CD14-positive monocyte (primary cell): ENCODE results near the gene SMIM38. TPM values are rescaled to one million over a fixed set of nuclear protein-coding genes. Genes with fewer than 3 reads are reported as not detected.

Experiments used
- DNase-seq, 3 donors: peaks; one replicate each; pipeline ENCODE4 v3.0.0-alpha.2; 2011 to 2022
- H2AFZ ChIP-seq: 2 replicates; pipeline ENCODE4 v1.6.0; 2012; ENCODE audit warnings: mild to moderate bottlenecking, low read depth, low read length, inconsistent platforms; ENCODE audit not compliant: insufficient read depth, poor library complexity, severe bottlenecking
- H3K27ac ChIP-seq, 2 donors: 1 replicate in 1 of 2; 2 replicates in 1 of 2; pipeline ENCODE4 v1.5.1; 2012 to 2013; ENCODE audit warnings: low read length in 2 of 2, control low read depth in 1 of 2, inconsistent platforms in 1 of 2, low read depth in 1 of 2, mild to moderate bottlenecking in 1 of 2
- H3K27me3 ChIP-seq, 2 donors: one replicate each; pipeline versions ENCODE4 v1.6.0 to v1.6.1; 2011 to 2013; ENCODE audit warnings: low read length in 2 of 2; ENCODE audit not compliant: control insufficient read depth in 2 of 2, insufficient read depth in 2 of 2
- H3K36me3 ChIP-seq, 2 donors: replicated peaks in 1 of 2; 1 replicate in 1 of 2; 2 replicates in 1 of 2; pipeline versions ENCODE4 v1.5.1 to v1.6.1; 2012 to 2013; ENCODE audit warnings: low read length in 2 of 2, control low read depth in 1 of 2, inconsistent platforms in 1 of 2, mild to moderate bottlenecking in 1 of 2; ENCODE audit not compliant: insufficient read depth in 2 of 2, control insufficient read depth in 1 of 2
- H3K4me1 ChIP-seq, 2 donors: 1 replicate in 1 of 2; 2 replicates in 1 of 2; pipeline versions ENCODE4 v1.5.1 to v1.6.1; 2012 to 2013; ENCODE audit warnings: low read length in 2 of 2, control low read depth in 1 of 2, inconsistent platforms in 1 of 2, mild to moderate bottlenecking in 1 of 2, moderate library complexity in 1 of 2; ENCODE audit not compliant: insufficient read depth in 2 of 2, control insufficient read depth in 1 of 2
- H3K4me2 ChIP-seq: replicated peaks from 2 replicates; pipeline ENCODE3; 2012; ENCODE audit warnings: low read length, moderate library complexity, mild to moderate bottlenecking; ENCODE audit not compliant: poor library complexity, severe bottlenecking; ENCODE audit errors: extremely low read depth
- H3K4me3 ChIP-seq, 3 experiments: fragments of 200-600 bp in 1 of 3; sonication (generic) in 1 of 3; replicated peaks in 1 of 3; 1 replicate in 2 of 3; 2 replicates in 1 of 3; pipeline ENCODE4 v1.5.1; 2011 to 2013; ENCODE audit warnings: low read length in 3 of 3, mild to moderate bottlenecking in 3 of 3, control low read depth in 2 of 3, low read depth in 2 of 3, inconsistent platforms in 1 of 3, moderate library complexity in 1 of 3
- H3K79me2 ChIP-seq: 2 replicates; pipeline ENCODE4 v1.6.0; 2012; ENCODE audit warnings: mild to moderate bottlenecking, control low read depth, inconsistent platforms, low read length, moderate library complexity; ENCODE audit not compliant: insufficient read depth
- H3K9ac ChIP-seq: 2 replicates; pipeline ENCODE4 v1.6.0; 2017; ENCODE audit warnings: low read length, mild to moderate bottlenecking; ENCODE audit not compliant: insufficient read depth, poor library complexity, severe bottlenecking
- H3K9me3 ChIP-seq, 2 donors: replicated peaks in 1 of 2; 1 replicate in 1 of 2; 2 replicates in 1 of 2; pipeline versions ENCODE4 v1.5.1 to v1.6.1; 2012 to 2013; ENCODE audit warnings: low read length in 2 of 2, control low read depth in 1 of 2; ENCODE audit not compliant: control insufficient read depth in 1 of 2, insufficient read depth in 1 of 2
- H4K20me1 ChIP-seq: 2 replicates; pipeline ENCODE4 v1.6.0; 2012; ENCODE audit warnings: mild to moderate bottlenecking, low read length, control low read depth, moderate library complexity; ENCODE audit not compliant: insufficient read depth
- H3K27ac Mint-ChIP-seq, 7 donors: one replicate each; pipeline ENCODE4 v1.8.0; 2020; ENCODE audit warnings: mild to moderate bottlenecking in 7 of 7, mixed read lengths in 7 of 7, moderate library complexity in 6 of 7, inconsistent platforms in 2 of 7
- H3K27me3 Mint-ChIP-seq, 3 donors: one replicate each; pipeline ENCODE4 v1.8.0; 2021 to 2022; ENCODE audit warnings: low read depth in 3 of 3, mild to moderate bottlenecking in 3 of 3, mixed read lengths in 3 of 3, moderate library complexity in 3 of 3, inconsistent platforms in 1 of 3
- H3K36me3 Mint-ChIP-seq, 2 donors: one replicate each; pipeline ENCODE4 v1.8.0; 2020; ENCODE audit warnings: mixed read lengths in 2 of 2, inconsistent platforms in 1 of 2, mild to moderate bottlenecking in 1 of 2
- H3K4me1 Mint-ChIP-seq: one replicate; pipeline ENCODE4 v1.8.0; 2020; ENCODE audit warnings: mild to moderate bottlenecking, mixed read lengths
- H3K4me3 Mint-ChIP-seq, 2 donors: one replicate each; pipeline ENCODE4 v1.8.0; 2020; ENCODE audit warnings: mild to moderate bottlenecking in 2 of 2, mixed read lengths in 2 of 2, moderate library complexity in 1 of 2
- H3K9me3 Mint-ChIP-seq, 7 donors: one replicate each; pipeline ENCODE4 v1.8.0; 2020 to 2022; ENCODE audit warnings: mixed read lengths in 7 of 7, mild to moderate bottlenecking in 6 of 7, moderate library complexity in 6 of 7, inconsistent platforms in 2 of 7
- WGBS: methylation state at CpG from one replicate; pipeline ENCODE4 v1.1.5; 2013; ENCODE audit warnings: missing lambda C conversion rate; ENCODE audit not compliant: insufficient coverage; 5-methylcytosine and 5-hydroxymethylcytosine counted together
- intact Hi-C, 2 donors: fragments of 100-400 bp; cut with micrococcal nuclease; formaldehyde crosslinking; loops; one replicate each; pipeline versions ENCODE4 v1.15.0 to v1.15.1; 2023
- polyA plus RNA-seq, 3 donors: library from polyadenylated mRNA; depleted of rRNA in 1 of 3; unstranded in 2 of 3; stranded (reverse) in 1 of 3; fragments of 300-500 nt in 2 of 3; fragments of >200 nt in 1 of 3; fragmentation: Illumina TruSeq in 2 of 3; gene quantifications; 1 replicate in 2 of 3; 2 replicates in 1 of 3; pipeline ENCODE4 v1.2.3, GENCODE V29; 2012 to 2021
- TF ChIP-seq, protein P1 (sequence below): fragments of 200-600 bp; IDR thresholded peaks from one replicate; pipeline ENCODE4 v1.8.0; 2022; ENCODE audit warnings: antibody characterized with exemption, mild to moderate bottlenecking

SMIM38 gene
- polyA plus RNA-seq, 3 donors = 0.05 TPM; not detected in 2

DNA sequence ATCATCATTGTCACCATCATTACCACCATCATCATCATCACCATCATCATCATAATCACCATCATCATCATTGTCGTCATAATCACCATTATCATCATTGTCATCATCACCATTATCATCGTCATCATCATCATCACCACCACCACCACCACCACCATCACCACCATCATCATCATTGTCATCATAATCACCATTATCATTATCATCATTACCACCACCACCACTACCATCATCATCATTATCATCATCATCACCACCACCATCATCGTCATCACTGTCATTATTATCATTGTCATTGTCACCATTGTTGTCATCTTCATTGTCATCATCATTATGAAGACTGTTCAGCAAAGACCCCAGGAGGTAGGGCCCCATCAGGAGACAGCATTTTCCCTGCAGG is 33.3 kb downstream of the SMIM38 start:
- Mint-ChIP-seq H3K27me3 (peaks cover 5 to 7% (median 7%) of the 10 kb centered on the region in 3 donors), H3K4me1 (no peaks in the 10 kb centered on the region), H3K9me3 (peaks cover 0 to 13% (median 5%) of the 10 kb centered on the region in 7 donors), H3K36me3 (no peaks in the 10 kb centered on the region), H3K27ac (no peak overlapping the region), H3K4me3 (no peak overlapping the region)
- no peak for DNase-seq
- no peaks in the 10 kb centered on the region for H3K36me3 ChIP-seq
- H3K4me3 ChIP-seq = no peak overlapping the region
- no peak overlapping the region for H3K9ac ChIP-seq
- WGBS = 95% methylated on average over 3 of the region's 3 CpGs
- intact Hi-C loops = no loop called here
- TF ChIP-seq, protein P1, sequence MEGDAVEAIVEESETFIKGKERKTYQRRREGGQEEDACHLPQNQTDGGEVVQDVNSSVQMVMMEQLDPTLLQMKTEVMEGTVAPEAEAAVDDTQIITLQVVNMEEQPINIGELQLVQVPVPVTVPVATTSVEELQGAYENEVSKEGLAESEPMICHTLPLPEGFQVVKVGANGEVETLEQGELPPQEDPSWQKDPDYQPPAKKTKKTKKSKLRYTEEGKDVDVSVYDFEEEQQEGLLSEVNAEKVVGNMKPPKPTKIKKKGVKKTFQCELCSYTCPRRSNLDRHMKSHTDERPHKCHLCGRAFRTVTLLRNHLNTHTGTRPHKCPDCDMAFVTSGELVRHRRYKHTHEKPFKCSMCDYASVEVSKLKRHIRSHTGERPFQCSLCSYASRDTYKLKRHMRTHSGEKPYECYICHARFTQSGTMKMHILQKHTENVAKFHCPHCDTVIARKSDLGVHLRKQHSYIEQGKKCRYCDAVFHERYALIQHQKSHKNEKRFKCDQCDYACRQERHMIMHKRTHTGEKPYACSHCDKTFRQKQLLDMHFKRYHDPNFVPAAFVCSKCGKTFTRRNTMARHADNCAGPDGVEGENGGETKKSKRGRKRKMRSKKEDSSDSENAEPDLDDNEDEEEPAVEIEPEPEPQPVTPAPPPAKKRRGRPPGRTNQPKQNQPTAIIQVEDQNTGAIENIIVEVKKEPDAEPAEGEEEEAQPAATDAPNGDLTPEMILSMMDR = no peak
- peaks cover 0 to 10% of the 10 kb centered on the region in 2 donors for H3K9me3 ChIP-seq
- H3K27ac ChIP-seq = no peak overlapping the region
- H3K79me2 ChIP-seq = no peaks in the 10 kb centered on the region
- H4K20me1 ChIP-seq = no peaks in the 10 kb centered on the region
- no peak overlapping the region for H2AFZ ChIP-seq
- no peaks in the 10 kb centered on the region for H3K4me1 ChIP-seq
- no peaks in the 10 kb centered on the region for H3K27me3 ChIP-seq
- H3K4me2 ChIP-seq = no peak overlapping the region

DNA sequence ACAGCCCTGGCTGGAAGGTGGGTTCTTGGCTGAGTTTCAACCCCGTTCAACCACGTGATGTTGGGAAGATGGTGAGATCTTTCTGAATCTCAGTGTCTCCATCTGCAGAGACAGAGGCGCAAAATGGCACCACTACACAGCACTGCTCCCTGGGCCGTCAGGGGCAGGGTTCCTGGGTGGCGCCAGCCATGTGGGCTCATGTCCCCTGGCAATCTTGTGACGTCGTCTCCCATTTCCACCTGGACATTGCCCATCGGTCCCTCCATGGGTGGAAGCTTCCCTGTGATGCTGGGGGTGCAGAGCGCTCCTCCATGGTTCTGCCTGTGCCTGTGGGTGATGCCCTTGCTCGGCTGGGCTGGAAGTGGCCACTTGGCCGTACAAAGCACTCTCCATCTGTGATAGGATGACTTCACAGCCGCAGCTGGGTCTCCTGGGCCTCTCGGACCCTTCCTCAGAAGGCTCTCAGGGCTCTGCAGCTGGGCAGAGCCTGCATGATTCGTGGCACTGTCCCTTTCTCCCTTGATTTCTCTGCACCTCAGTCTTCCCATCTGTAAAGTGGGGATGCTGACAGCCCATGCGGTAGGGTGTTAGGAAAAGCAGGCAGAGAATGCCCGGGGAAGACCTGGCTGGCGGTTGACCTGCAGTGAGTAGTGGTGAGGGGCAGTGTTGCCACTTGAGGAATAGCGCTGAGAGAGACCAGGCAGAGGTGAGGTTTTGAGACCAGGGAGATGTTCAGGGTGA is 35.2 kb downstream of the SMIM38 start:
- peaks cover 0 to 17% (median 8%) of the 10 kb centered on the region in 7 donors for H3K9me3 Mint-ChIP-seq
- Histone ChIP-seq H3K9ac (no peak overlapping the region), H2AFZ (no peak overlapping the region), H3K9me3 (peaks cover 0 to 10% of the 10 kb centered on the region in 2 donors), H3K4me2 (no peak overlapping the region), H3K79me2 (no peaks in the 10 kb centered on the region), H3K4me3 (no peak overlapping the region), H4K20me1 (no peaks in the 10 kb centered on the region), H3K4me1 (no peaks in the 10 kb centered on the region), H3K36me3 (no peaks in the 10 kb centered on the region), H3K27ac (no peak overlapping the region), H3K27me3 (no peaks in the 10 kb centered on the region)
- TF ChIP-seq, protein P1 = no peak
- no peaks in the 10 kb centered on the region for H3K36me3 Mint-ChIP-seq
- DNase-seq = no peak
- WGBS = 93% methylated on average over 17 of the region's 18 CpGs
- intact Hi-C loops = no loop called here
- H3K4me3 Mint-ChIP-seq = no peak overlapping the region
- H3K4me1 Mint-ChIP-seq = no peaks in the 10 kb centered on the region
- H3K27ac Mint-ChIP-seq = no peak overlapping the region
- peaks cover 1 to 6% (median 5%) of the 10 kb centered on the region in 3 donors for H3K27me3 Mint-ChIP-seq
